Transverse colon (tissue), 4 donors: ENCODE results near the gene GABRD. TPM values are rescaled to one million over a fixed set of nuclear protein-coding genes. Genes with fewer than 3 reads are reported as not detected.

ENCODE experiments used
- DNase-seq: peaks from one replicate; pipeline ENCODE4 v3.0.0-alpha.2; 2019
- H3K27ac ChIP-seq, 4 donors: fragments of 200-600 bp; sonication (generic); 2 replicates each; pipeline ENCODE4 v1.5.1; 2016 to 2018; ENCODE audit warnings: inconsistent platforms in 4 of 4
- H3K27me3 ChIP-seq: fragments of 200-600 bp; sonication (generic); 2 replicates; pipeline ENCODE4 v1.5.1; 2017; ENCODE audit warnings: inconsistent platforms
- H3K36me3 ChIP-seq, 4 donors: fragments of 200-600 bp; sonication (generic); 2 replicates each; pipeline ENCODE4 v1.5.1; 2017 to 2019; ENCODE audit warnings: inconsistent platforms in 4 of 4
- H3K4me1 ChIP-seq, 4 donors: fragments of 200-600 bp; sonication (generic); 2 replicates each; pipeline ENCODE4 v1.5.1; 2017 to 2020; ENCODE audit warnings: inconsistent platforms in 4 of 4
- H3K4me3 ChIP-seq, 4 donors: fragments of 200-600 bp; sonication (generic); 1 replicate in 1 of 4; 2 replicates in 3 of 4; pipeline versions ENCODE4 v1.5.1 to v1.6.1; 2017 to 2019; ENCODE audit warnings: inconsistent platforms in 4 of 4
- H3K9me3 ChIP-seq, 2 donors: fragments of 200-600 bp; sonication (generic); 2 replicates each; pipeline ENCODE4 v1.5.1; 2017 to 2019; ENCODE audit warnings: inconsistent platforms in 2 of 2
- CTCF ChIP-seq, 5 experiments: fragments of 200-600 bp in 3 of 5; fragments of 450-650 bp in 2 of 5; sonication (generic) in 3 of 5; IDR thresholded peaks; 1 replicate in 2 of 5; 2 replicates in 3 of 5; pipeline ENCODE4 v1.5.1; 2016 to 2017; ENCODE audit warnings: antibody characterized with exemption in 5 of 5, inconsistent platforms in 3 of 5, mild to moderate bottlenecking in 2 of 5, moderate library complexity in 1 of 5
- EP300 ChIP-seq: sonication (generic); formaldehyde crosslinking; IDR thresholded peaks from one replicate; pipeline ENCODE4 v1.6.1; 2017; ENCODE audit warnings: antibody characterized with exemption, low read depth
- POLR2A ChIP-seq: fragments of 450-650 bp; IDR thresholded peaks from one replicate; pipeline ENCODE4 v1.6.1; 2016; ENCODE audit warnings: antibody characterized with exemption, mild to moderate bottlenecking, moderate library complexity
- POLR2AphosphoS5 ChIP-seq, 3 donors: sonication (generic); formaldehyde crosslinking; IDR thresholded peaks; one replicate each; pipeline ENCODE4 v1.6.1; 2016; ENCODE audit warnings: antibody characterized with exemption in 3 of 3
- WGBS, 2 donors: methylation state at CpG; one replicate each; pipeline ENCODE4 v1.1.5; 2018; ENCODE audit warnings: low coverage in 1 of 2; 5-methylcytosine and 5-hydroxymethylcytosine counted together
- in situ Hi-C, 4 donors: fragments of 200-750 bp; cut with MboI; loops; one replicate each; pipeline versions ENCODE4 v1.15.0 to v1.15.1; 2017; ENCODE audit warnings: low sequenced_read_pairs in 3 of 4, low pct_ligation_motif_present in 1 of 4, low pct_unique_long_range_greater_than_20kb in 1 of 4
- intact Hi-C: fragments of 100-400 bp; cut with DNase I; formaldehyde crosslinking; loops from one replicate; pipeline ENCODE4 v1.15.1; 2023; ENCODE audit warnings: low total_unique reads
- total RNA-seq, 4 donors: library from RNA; depleted of rRNA; stranded (reverse); fragments of >200 nt; gene quantifications; one replicate each; pipeline ENCODE4 v1.1.0, GENCODE V29; 2016

Gene GABRD
- total RNA-seq, 4 donors from 2014 or later = not detected

DNA sequence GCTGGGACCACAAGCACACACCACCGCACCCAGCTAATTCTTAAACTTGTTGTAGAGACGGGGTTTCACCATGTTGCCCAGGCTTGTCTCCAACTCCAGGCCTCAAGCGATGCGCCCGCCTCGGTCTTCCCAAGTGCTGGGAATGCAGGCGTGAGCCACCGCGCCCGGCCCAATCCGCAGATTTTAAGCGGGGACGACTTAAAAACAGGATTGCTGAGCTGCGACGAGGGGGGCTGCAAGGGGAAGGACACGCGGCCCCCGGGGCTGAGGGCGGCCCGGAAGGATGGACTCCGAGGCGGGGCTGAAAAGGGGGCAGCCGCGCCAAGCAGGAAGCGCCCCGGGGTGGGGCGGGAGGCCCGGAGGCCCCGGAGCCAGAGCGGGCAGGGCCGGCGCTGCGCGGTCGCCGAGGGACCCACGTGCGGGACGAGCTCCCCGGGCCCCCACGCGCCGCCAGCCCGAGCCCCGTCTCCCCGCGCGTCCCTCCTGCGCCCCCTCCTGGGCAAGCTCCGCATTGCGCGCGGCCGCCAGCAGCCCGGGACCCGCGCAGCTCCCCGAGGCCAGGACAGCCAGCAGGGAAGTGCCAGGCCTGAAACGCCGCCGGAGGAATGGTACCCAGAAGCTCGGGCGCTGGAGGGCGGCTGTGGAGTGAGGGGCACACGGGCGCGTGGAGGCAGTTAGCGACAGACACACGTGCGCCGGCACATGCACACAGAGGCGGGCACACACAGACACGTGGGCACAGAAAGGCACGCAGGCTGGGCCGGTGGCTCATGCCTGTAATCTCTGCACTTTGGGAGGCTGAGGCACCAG lies 25.6 kb downstream of the GABRD start:
- peaks cover 28% of the 10 kb centered on the region for H3K27me3 ChIP-seq
- peaks cover 21 to 53% (median 50%) of the 10 kb centered on the region in 4 donors for H3K4me1 ChIP-seq
- intact Hi-C loops (no loop called here), in situ Hi-C loops (loop anchor here in 3 of 4 donors (10.0 kb wide), 2 partner anchors 80 to 90 kb away; no protein-coding TSS in a partner anchor)
- H3K4me3 ChIP-seq = peak overlapping the region in 2 of 4 donors; percentile 27 to 28
- H3K27ac ChIP-seq = no peak overlapping the region
- TF ChIP-seq EP300 (no peak), CTCF (IDR thresholded peaks at IDR 0.05) (peak; percentile 58 to 89 (median 89))
- no peaks in the 10 kb centered on the region for H3K36me3 ChIP-seq
- WGBS, 2 donors = 17% methylated on average over 48 of the region's 75 CpGs; no CpG with 5 or more reads in 1 of the 2 donors
- H3K9me3 ChIP-seq = no peaks in the 10 kb centered on the region
- peak; percentile 79 for DNase-seq

DNA sequence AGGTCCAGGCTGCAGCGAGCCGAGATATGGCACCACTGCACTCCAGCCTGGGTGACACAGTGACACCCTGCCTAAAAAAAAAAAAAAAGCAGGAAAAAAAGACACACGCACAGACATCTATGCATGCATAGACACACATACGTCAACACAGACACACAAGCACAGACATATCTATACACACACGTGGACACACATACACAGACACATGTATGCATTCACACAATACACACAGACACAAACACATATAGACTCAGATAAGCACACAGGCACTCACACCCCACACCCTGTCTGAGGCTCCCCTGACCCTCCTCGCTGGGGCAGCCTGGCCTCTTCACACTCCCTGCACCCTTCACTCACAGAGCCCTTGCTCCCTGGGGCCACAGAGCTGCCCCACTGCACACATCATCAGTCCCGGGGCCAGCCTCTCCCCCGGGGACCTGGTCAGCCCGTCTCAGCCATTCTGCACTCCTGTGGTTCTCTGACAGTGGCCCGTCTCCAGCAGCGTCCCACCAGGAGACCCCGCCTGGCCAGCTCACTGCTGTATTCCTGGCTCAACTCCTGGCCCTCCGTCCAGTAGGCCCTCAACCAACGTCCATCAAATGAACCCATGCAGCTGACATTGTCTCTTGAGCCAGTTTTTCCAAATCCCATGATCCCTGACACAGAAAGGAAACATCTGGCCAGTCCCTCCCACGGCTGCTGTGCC lies 26.5 kb downstream of the GABRD start:
- DNase-seq = no peak
- TF ChIP-seq POLR2AphosphoS5 (IDR thresholded peaks at IDR 0.05) (no peak), POLR2A (no peak), CTCF (IDR thresholded peaks at IDR 0.05) (no peak), EP300 (no peak)
- peak overlapping the region in 2 of 4 donors; percentile 70 to 86 for H3K27ac ChIP-seq
- H3K27me3 ChIP-seq = peaks cover 36% of the 10 kb centered on the region
- H3K4me1 ChIP-seq = peaks cover 21 to 54% (median 51%) of the 10 kb centered on the region in 4 donors
- H3K36me3 ChIP-seq = no peaks in the 10 kb centered on the region
- 60 to 70% methylated on average over 3 to 15 of the region's 15 CpGs for WGBS, 2 donors
- in situ Hi-C loops = loop anchor here in 3 of 4 donors (10.0 kb wide), 2 partner anchors 81 to 91 kb away; no protein-coding TSS in a partner anchor
- no peak overlapping the region for H3K4me3 ChIP-seq
- intact Hi-C loops = no loop called here
- no peaks in the 10 kb centered on the region for H3K9me3 ChIP-seq

GRCh38 chr1:2046174-2046917 lies 27.2 kb downstream of the GABRD start:
- in situ Hi-C loops (loop anchor here in 3 of 4 donors (10.0 kb wide), 2 partner anchors 82 to 92 kb away; no protein-coding TSS in a partner anchor), intact Hi-C loops (no loop called here)
- DNase-seq = peak; percentile 88
- no peaks in the 10 kb centered on the region for H3K36me3 ChIP-seq
- WGBS, 2 donors = 20 to 28% methylated on average over 1 to 17 of the region's 20 CpGs
- no peaks in the 10 kb centered on the region for H3K9me3 ChIP-seq
- no peak for TF ChIP-seq EP300
- peak; percentile 62 to 86 (median 72) for TF ChIP-seq CTCF (IDR thresholded peaks at IDR 0.05)
- peaks cover 21 to 59% (median 56%) of the 10 kb centered on the region in 4 donors for H3K4me1 ChIP-seq
- peaks cover 43% of the 10 kb centered on the region for H3K27me3 ChIP-seq
- H3K27ac ChIP-seq = peak overlapping the region; percentile 66 to 86 (median 70)
- H3K4me3 ChIP-seq = no peak overlapping the region
